ENCODE results near the gene SFRP5.

The SFRP5 gene

DNA sequence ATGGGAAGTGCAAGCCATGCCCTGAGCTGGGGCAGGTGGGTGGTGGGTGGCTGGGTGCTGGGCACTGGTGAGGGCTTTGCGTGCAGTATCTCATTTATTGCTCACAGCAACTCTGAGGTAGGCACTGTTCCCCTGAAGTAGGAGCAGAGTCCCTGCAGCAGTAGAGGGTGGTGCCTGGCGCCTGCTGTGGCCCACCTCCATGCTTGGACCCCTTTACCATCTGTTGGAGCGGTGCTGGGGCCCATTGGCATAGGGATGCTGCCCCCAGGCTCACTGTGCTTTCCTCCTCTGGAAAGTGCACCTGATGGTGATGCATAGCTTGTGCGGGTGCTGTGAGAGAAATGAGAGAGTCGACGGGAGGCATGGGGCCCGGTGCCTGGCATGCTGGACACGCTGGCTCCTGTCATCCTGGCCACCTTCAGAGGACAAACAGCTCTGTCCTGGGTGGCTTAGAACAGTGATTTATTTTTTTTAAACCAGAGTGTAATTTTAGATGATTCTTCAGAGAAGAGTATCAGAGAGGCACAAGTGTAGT, 10.4 kb downstream of the SFRP5 start:
- TF ChIP-seq TCF12 (IDR thresholded peaks at IDR 0.05; ENCODE audit: low read depth) (no peak), EGR1 (IDR thresholded peaks at IDR 0.05) (no peak), NFIC (IDR thresholded peaks at IDR 0.05) (no peak), RAD21 (IDR thresholded peaks at IDR 0.05; ENCODE audit: low read depth) (no peak), YY1 (IDR thresholded peaks at IDR 0.05; ENCODE audit: low read depth) (no peak), TEAD4 (IDR thresholded peaks at IDR 0.05) (no peak), CEBPB (IDR thresholded peaks at IDR 0.05) (no peak), EP300 (IDR thresholded peaks at IDR 0.05; ENCODE audit: borderline replicate concordance) (no peak), ZBTB7A (IDR thresholded peaks at IDR 0.05; ENCODE audit: low read depth) (no peak), CREB1 (IDR thresholded peaks at IDR 0.05; ENCODE audit: low read depth) (no peak)
- TF ChIP-seq, protein P1, sequence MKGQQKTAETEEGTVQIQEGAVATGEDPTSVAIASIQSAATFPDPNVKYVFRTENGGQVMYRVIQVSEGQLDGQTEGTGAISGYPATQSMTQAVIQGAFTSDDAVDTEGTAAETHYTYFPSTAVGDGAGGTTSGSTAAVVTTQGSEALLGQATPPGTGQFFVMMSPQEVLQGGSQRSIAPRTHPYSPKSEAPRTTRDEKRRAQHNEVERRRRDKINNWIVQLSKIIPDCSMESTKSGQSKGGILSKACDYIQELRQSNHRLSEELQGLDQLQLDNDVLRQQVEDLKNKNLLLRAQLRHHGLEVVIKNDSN (IDR thresholded peaks at IDR 0.05) = no peak
- TF ChIP-seq, protein P2, sequence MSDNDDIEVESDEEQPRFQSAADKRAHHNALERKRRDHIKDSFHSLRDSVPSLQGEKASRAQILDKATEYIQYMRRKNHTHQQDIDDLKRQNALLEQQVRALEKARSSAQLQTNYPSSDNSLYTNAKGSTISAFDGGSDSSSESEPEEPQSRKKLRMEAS (IDR thresholded peaks at IDR 0.05) = no peak
- TF ChIP-seq, protein P3, sequence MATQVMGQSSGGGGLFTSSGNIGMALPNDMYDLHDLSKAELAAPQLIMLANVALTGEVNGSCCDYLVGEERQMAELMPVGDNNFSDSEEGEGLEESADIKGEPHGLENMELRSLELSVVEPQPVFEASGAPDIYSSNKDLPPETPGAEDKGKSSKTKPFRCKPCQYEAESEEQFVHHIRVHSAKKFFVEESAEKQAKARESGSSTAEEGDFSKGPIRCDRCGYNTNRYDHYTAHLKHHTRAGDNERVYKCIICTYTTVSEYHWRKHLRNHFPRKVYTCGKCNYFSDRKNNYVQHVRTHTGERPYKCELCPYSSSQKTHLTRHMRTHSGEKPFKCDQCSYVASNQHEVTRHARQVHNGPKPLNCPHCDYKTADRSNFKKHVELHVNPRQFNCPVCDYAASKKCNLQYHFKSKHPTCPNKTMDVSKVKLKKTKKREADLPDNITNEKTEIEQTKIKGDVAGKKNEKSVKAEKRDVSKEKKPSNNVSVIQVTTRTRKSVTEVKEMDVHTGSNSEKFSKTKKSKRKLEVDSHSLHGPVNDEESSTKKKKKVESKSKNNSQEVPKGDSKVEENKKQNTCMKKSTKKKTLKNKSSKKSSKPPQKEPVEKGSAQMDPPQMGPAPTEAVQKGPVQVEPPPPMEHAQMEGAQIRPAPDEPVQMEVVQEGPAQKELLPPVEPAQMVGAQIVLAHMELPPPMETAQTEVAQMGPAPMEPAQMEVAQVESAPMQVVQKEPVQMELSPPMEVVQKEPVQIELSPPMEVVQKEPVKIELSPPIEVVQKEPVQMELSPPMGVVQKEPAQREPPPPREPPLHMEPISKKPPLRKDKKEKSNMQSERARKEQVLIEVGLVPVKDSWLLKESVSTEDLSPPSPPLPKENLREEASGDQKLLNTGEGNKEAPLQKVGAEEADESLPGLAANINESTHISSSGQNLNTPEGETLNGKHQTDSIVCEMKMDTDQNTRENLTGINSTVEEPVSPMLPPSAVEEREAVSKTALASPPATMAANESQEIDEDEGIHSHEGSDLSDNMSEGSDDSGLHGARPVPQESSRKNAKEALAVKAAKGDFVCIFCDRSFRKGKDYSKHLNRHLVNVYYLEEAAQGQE (IDR thresholded peaks at IDR 0.05; ENCODE audit: low read depth) = no peak

DNA sequence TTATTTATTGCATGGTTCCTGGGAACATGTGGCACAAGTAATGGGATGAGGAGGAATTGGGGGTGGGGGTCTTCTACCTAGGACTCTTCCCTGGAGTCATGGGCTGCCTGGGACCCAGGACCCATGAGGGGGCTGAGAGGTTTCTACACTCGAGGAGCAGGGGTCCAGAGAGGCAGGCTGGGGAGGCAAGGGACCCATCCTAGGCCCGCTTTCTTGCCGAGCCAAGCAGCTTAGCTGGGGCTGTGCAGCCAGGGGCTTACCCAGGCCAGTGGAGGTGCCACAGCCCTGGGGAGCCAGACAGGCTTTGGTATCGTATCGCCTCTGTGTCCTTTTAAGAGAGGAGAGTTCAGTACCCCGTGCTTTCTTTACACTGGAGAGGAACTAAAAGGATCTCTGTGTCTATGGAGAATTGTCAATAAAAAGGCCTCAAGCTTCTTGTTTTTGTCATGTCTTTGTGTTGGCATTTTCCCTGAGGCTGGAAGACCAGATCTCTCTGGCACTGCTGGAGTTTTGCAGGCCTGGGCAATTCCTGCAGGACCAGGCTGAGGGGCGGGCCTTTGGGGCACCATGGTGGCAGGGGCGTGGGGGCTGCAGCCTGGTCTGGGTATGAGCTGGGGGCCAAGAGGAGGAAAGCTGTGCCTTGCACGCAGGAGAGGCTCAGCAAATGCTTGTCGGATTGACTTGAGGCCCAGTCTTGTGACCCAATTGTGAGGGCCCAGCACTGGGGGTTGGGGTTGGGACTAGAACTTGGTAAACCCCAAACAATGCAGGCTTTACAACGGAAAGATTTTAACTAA, 11.1 kb downstream of the SFRP5 start:
- TF ChIP-seq EGR1 (IDR thresholded peaks at IDR 0.05) (no peak), YY1 (IDR thresholded peaks at IDR 0.05; ENCODE audit: low read depth) (no peak), EP300 (IDR thresholded peaks at IDR 0.05; ENCODE audit: borderline replicate concordance) (no peak), FOXM1 (IDR thresholded peaks at IDR 0.05; ENCODE audit: borderline replicate concordance, low read depth) (no peak), RAD21 (IDR thresholded peaks at IDR 0.05; ENCODE audit: low read depth) (no peak), NFIC (IDR thresholded peaks at IDR 0.05) (no peak), ZBTB7A (IDR thresholded peaks at IDR 0.05; ENCODE audit: low read depth) (no peak)
- TF ChIP-seq, protein P1 (IDR thresholded peaks at IDR 0.05) = no peak

DNA sequence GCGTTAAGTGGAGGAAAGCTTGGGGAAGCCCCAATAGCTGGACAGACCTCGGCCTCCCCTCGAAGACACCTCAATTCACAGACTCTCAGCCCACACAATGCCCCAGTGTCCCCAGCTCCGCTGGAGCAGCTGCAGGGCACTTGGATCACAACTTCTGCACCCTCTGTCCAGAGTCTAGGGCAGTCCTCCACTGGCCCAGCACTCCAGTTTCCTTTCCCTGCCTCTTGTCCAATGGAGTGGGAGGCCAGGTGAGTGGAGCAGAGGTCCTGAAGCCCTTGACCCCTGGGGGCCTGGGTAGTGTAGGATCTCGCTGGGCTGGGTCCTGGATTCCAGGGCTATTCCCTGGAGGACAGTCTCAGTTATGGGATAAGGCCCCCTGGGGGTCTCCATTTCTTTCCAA, 11.9 kb downstream of the SFRP5 start:
- TF ChIP-seq CEBPB (IDR thresholded peaks at IDR 0.05) (no peak), TCF12 (IDR thresholded peaks at IDR 0.05; ENCODE audit: low read depth) (no peak), NFIC (IDR thresholded peaks at IDR 0.05) (no peak), ZBTB7A (IDR thresholded peaks at IDR 0.05; ENCODE audit: low read depth) (no peak), EP300 (IDR thresholded peaks at IDR 0.05; ENCODE audit: borderline replicate concordance) (no peak), FOXM1 (IDR thresholded peaks at IDR 0.05; ENCODE audit: borderline replicate concordance, low read depth) (no peak), EGR1 (IDR thresholded peaks at IDR 0.05) (no peak)
- TF ChIP-seq, protein P3 (IDR thresholded peaks at IDR 0.05; ENCODE audit: low read depth) = no peak
- TF ChIP-seq, protein P2 (IDR thresholded peaks at IDR 0.05) = no peak

DNA sequence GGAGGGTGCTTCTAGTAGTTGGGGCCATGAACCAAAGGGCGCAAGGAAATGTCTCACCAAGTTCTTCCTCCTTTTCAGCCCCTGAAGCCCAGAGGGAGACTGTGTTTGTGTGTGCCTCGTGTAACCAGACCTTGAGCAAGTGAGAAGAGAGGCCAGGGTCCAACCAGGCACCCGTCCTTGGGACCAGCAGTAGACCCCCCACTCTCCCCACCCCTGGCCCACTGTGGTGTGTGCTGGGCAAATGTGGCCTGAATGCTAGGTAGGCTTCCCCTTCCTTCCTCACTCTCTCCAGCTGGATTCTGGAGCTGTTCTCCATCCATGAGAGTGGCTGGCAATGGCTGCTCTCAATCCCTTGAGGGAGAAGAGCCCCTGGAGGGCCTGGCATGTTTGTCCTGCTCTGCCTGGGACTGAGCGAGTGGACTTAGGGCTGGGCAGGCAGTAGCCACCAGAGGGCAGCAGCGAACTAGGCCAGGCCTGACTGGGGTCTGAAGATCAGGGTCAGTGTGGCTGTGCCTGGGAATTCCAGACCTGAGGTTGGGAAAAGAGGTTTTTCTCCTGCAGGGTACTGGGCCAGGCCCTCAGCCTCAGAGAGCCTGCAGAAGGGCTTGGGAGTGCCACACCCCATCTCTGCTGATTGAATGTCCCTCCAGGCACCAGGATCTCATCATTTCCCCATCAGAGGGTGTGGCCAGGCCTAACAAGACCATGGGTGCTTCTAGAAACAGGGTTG, 12.5 kb downstream of the SFRP5 start:
- TF ChIP-seq TCF12 (IDR thresholded peaks at IDR 0.05; ENCODE audit: low read depth) (no peak), RAD21 (IDR thresholded peaks at IDR 0.05; ENCODE audit: low read depth) (peak; percentile 80)

DNA sequence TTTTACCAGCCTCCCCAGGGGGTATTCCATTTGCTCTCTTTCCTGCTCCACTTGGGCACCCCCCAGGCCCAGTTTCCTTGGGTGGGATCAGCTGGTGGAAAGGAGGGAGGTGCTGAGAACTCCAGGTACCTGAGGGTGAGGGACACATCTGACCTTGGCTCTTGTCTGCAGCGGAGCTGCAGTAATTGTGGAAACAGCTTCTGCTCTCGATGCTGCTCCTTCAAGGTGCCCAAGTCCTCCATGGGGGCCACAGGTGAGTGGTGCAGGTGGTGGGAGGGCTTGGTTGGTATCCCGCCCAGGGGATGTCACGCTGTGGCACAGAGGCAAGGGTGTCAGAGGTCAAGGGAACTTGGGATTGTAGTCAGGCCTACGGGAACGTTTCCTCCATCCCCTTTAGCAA, 14.3 kb downstream of the SFRP5 start:
- no peak for TF ChIP-seq TAF1 (IDR thresholded peaks at IDR 0.05; ENCODE audit: low read depth)
- TF ChIP-seq YY1 (IDR thresholded peaks at IDR 0.05; ENCODE audit: low read depth) = no peak
- TF ChIP-seq CREB1 (IDR thresholded peaks at IDR 0.05; ENCODE audit: low read depth) = no peak
- TF ChIP-seq, protein P3 (IDR thresholded peaks at IDR 0.05; ENCODE audit: low read depth) = no peak
- no peak for TF ChIP-seq EGR1 (IDR thresholded peaks at IDR 0.05)
- no peak for TF ChIP-seq NFIC (IDR thresholded peaks at IDR 0.05)
- TF ChIP-seq TEAD4 (IDR thresholded peaks at IDR 0.05) = no peak
- TF ChIP-seq, protein P1 (IDR thresholded peaks at IDR 0.05) = no peak
- no peak for TF ChIP-seq TCF12 (IDR thresholded peaks at IDR 0.05; ENCODE audit: low read depth)

All from Ishikawa (cell line).